GM12892 (cell line): Measurements from ENCODE around the gene STARD13.

Source experiments
- POLR2A ChIP-seq: IDR thresholded peaks from 2 replicates; pipeline ENCODE4 v1.6.1; 2011; ENCODE audit warnings: low read depth, low read length, control low read depth
- POLR2AphosphoS5 ChIP-seq: IDR thresholded peaks from 2 replicates; pipeline ENCODE4 v1.6.1; 2011; ENCODE audit warnings: low read depth, low read length, control low read depth

GRCh38 chr13:33233547-33233946 is 52.0 kb downstream of the STARD13 start:
- no peak for TF ChIP-seq POLR2AphosphoS5
- TF ChIP-seq POLR2A, result no peak
